Limb (tissue), 2 donors: Measurements from ENCODE around the gene LPCAT2.
A peak's percentile ranks its signal among the peaks of the same experiment; 100 is the strongest.

Source experiments
- DNase-seq, 2 donors: peaks; one replicate each; pipeline ENCODE4 v3.0.0-alpha.2; 2016; ENCODE audit errors: extremely low spot score in 2 of 2

Gene LPCAT2

GRCh38 chr16:55542459-55543082 lies 33.7 kb downstream of the LPCAT2 start:
- DNase-seq: no peak

GRCh38 chr16:55543472-55543871 lies 34.6 kb downstream of the LPCAT2 start:
- peak in 1 of 2 donors; percentile 63 for DNase-seq

- DNase-seq: no peak
These were observed 43.7 kb downstream of the LPCAT2 start for GRCh38 chr16:55552621-55553020.

GRCh38 chr16:55555436-55555835 lies 46.6 kb downstream of the LPCAT2 start:
- DNase-seq: no peak

- no peak for DNase-seq
These were observed 48.3 kb downstream of the LPCAT2 start for GRCh38 chr16:55557186-55557585.

GRCh38 chr16:55559233-55559632 lies 50.4 kb downstream of the LPCAT2 start:
- DNase-seq: no peak

- DNase-seq: no peak
These were observed 51.2 kb downstream of the LPCAT2 start for GRCh38 chr16:55559933-55560516.

GRCh38 chr16:55561319-55561848 lies 52.5 kb downstream of the LPCAT2 start:
- DNase-seq: no peak

- no peak for DNase-seq
These were observed 54.1 kb downstream of the LPCAT2 start for GRCh38 chr16:55562936-55563335.

- no peak for DNase-seq
These were observed 54.9 kb downstream of the LPCAT2 start for GRCh38 chr16:55563797-55564196.

GRCh38 chr16:55565086-55565485 lies 56.2 kb downstream of the LPCAT2 start:
- DNase-seq: no peak

- no peak for DNase-seq
These were observed 57.7 kb downstream of the LPCAT2 start, which contains the start of gene CAPNS2 for GRCh38 chr16:55566432-55567175. Gene CAPNS2, plus strand, starts transcription at chr16:55566684. Its CDS starts 73 bp downstream, at chr16:55566757.

- no peak for DNase-seq
These were observed 58.5 kb downstream of the LPCAT2 start for GRCh38 chr16:55567382-55567781.

GRCh38 chr16:55568207-55568606 lies 59.3 kb downstream of the LPCAT2 start:
- DNase-seq: no peak

GRCh38 chr16:55569025-55569424 lies 60.2 kb downstream of the LPCAT2 start:
- peak in 1 of 2 donors; percentile 77 for DNase-seq

GRCh38 chr16:55570159-55570558 lies 61.3 kb downstream of the LPCAT2 start:
- no peak for DNase-seq

GRCh38 chr16:55571191-55571897 lies 62.5 kb downstream of the LPCAT2 start:
- DNase-seq: no peak

- no peak for DNase-seq
These were observed 63.6 kb downstream of the LPCAT2 start for GRCh38 chr16:55572439-55572838.

GRCh38 chr16:55574811-55575210 lies 65.9 kb downstream of the LPCAT2 start:
- DNase-seq: no peak

- peak in 1 of 2 donors; percentile 66 for DNase-seq
These were observed 66.6 kb downstream of the LPCAT2 start for GRCh38 chr16:55575496-55575895.

GRCh38 chr16:55576384-55576783 lies 67.5 kb downstream of the LPCAT2 start:
- peak in 1 of 2 donors; percentile 73 for DNase-seq

- no peak for DNase-seq
These were observed 69.0 kb downstream of the LPCAT2 start for GRCh38 chr16:55577887-55578286.
